HG02798 (cell line): ENCODE results near the gene UTRN.

Experiments used
- ATAC-seq: cut with Tn5 transposase; IDR thresholded peaks from one replicate; pipeline ENCODE4 v1.9.1; 2021; ENCODE audit warnings: mild to moderate bottlenecking; ENCODE audit not compliant: unreplicated experiment, poor library complexity

UTRN gene

DNA sequence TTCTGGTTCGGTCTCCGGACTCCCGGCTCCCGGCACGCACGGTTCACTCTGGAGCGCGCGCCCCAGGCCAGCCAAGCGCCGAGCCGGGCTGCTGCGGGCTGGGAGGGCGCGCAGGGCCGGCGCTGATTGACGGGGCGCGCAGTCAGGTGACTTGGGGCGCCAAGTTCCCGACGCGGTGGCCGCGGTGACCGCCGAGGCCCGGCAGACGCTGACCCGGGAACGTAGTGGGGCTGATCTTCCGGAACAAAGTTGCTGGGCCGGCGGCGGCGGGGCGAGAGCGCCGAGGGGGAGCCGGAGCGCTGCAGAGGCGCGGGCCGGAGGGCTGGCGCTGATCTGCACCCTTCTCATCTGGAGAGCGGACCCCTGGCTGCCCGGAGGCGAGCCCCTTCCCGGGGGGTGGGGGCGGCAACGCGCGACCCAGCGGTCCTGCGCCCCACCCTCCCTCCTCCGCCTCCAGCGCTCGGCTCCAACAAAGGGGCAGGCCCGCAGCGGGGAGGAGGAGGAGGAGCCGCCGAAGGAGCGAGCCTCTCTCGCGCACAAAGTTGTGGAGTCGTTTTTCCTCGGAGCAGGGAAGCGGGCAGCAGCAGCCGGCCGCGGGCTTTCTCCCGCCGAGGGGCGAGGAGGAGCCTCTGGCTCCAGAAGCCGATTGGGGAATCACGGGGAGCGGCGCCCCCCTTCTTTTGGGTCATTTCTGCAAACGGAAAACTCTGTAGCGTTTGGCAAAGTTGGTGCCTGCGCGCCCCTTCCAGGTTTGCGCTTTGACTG is at the start of gene UTRN:
Gene UTRN, plus strand, starts transcription at position 553 of the 765 bp plus-strand sequence. CDS start 6,494 bp downstream, outside the sequence.
- ATAC-seq: peak; percentile 58

DNA sequence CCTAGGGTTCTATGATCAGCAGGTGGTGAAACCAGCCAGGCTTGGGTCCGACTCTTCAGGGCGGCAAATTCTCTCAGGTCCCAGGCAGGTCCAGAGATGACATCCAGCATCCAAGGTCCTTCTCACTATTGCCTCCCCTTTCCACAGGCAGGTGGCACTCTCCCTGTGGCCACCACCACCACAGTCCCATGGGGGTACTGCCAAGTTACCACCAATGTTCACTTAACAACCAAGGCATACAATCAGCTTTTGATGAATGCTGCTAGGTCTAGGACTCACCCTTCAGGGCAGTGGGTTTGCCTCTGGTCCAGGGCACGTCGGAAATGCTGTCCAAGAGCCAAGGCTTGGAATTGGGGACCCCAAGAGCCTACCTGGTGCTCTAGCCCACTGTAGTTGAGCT is 40.4 kb upstream of the UTRN start:
- ATAC-seq: no peak

DNA sequence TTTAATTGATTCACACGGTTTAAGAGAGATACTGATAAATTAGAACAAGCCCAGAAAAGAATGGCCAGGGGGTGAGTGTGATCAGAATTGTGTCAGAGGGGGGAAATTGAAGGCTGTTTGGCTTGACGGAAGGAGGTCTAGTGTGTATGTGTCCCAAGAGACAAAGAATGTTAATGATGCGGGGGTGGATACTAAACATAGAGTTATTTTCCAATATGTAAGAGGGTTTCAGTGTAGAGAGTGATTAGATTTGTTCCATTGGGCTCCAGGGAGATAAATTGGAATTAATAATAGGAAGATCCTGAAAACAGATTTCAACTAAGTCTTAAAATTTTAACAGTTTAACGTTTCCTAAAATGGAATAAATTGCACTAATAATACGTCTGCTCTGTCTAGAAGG is 38.1 kb upstream of the UTRN start:
- ATAC-seq: no peak

DNA sequence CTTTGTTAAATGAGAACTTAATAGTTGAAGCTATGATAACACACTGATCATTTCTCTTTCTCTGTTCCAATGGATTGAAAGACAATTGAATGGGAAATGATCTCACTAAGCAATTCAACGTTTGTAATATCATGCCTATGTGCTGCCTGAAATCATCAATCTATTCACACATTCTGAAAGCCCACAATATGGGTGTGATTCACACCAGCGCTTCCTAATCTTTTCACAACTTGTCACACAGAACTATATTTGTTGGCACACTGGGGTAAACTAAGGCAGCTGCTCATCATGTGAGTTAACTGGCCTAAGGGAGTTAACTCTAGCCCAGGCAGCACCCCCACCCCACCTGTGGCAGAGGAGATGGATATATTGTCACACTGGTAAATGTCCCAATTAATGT is 37.1 kb upstream of the UTRN start:
- no peak for ATAC-seq

DNA sequence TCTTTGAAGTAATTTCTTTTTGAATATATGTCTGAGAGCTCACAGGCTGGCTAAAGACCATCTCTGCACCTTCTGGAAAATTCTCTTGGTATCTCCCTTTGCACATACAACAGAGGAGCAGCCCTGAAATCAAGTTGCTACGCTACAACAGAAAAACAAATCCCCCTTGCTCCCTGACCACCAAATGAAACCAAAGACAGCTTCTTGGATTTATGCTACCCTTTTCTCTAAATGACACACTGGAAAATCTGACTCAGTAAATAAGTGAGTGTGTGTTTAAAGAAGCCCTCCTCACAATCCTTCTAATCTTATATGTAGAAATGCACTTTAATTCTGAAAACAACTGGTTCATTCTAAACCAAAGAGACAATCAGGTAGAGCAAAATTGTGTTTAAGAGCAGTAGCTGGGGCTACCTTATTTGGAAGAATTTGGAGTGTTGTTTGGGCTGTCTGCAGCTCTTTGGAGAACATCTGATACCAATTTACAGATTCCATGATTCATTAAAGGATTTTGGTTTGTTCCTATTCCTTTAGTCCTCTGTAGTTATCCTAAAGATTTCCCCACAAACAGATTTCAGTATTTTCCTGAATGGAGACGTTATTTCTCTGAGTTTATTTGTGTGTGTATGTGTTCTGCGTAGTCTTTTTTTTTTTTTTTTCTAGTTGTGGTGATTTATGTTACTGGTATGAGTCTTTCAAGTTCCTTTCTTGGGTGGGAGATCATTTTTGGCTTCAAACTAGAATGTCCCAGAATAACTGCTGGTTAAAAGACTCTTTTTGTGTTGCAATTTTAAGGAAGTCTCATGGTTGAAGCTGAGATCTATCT is 36.4 kb upstream of the UTRN start:
- no peak for ATAC-seq

DNA sequence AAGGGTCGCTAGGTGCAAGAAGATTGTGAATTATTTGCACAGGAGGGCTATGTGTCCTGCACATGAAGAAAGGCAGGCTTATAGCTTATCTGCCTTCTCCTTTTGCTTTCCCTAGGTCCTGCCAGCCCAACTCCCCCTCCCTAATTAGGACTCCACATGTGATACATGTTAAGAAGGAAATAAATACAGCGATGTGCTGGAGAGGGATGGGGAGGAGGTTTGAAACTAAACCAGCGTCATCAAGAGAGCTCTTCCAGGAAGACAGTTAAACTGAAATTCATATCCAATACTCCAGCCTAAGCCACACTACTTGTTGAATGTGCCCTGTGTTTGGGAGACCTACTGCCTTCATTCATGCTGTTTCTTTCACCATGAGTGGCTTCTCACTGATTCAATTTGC is 34.9 kb upstream of the UTRN start:
- no peak for ATAC-seq

DNA sequence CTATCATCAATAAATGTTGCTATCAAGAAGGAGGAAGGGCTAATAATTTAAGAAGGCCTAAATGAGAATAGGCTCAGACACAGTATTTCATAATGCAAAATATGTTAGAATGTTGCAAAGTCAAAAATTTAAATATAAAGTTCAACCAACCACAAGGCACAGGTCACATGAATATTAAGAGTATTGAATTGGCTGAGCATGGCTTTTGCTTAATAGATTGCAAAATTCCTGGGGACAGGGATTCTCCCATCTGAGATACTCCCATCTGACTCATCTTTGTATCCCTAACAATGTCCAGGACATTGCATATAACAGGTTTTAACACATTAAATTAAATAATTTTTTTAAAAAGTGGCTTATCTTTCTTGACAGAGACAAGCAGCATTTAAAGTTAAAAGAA is 32.9 kb upstream of the UTRN start:
- no peak for ATAC-seq

DNA sequence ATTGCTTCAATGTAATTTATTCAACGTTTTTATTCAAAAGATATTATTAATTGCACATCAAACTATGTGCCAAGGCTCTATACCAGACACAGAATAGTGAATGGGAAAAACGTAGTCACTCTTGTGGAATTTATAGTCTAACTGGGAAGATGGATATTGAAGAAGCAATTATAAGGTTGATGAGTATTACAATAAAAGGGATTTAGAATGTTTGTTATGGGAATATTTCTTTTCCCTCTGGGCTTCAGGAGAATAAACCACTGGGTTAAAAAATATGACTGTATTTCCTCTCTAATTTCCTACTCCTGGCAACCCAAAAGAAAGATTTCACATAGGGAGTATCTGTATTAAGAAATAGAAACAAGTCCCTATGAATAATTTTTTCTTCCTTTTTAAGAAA is 25.1 kb upstream of the UTRN start:
- no peak for ATAC-seq

DNA sequence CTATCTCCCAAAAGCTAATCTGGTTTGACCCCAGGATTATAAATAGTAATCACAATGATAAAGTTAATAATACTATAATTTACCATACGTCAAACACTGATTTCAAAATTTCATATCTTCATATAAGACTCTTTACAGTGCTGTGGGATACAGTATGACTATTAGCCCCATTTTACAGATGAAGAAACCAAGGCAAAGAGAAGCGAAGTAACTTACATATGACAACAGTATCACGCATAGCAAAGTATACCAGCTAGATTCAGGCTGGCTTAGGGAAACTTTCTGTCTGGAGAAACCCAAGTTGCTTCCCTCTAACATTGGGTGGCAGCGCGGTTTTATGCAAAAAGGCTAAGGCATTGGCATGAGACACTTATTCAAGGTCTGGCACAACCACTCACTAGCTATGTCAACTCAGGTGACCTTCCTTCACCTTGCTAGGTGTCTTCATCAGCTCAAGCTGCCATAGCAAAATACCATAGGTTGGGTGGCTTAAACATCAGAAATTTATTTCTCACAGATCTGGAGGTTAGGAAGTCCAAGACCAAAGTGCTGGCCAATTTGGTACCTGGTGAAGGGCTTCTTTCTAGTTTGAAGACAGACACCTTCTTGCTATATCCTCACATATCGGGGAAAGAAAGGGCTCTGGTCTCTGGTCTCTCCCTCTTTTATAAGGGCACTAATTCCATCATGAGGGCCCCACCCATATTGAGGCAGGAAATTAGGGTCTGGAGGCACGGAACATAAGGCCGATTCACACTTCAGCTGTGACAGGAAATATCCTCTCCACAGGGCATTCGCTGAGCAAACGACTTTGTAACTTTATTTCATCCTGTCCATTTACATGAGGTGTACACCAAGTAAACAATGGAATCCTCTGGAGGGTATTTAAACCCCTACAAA is 22.4 kb upstream of the UTRN start:
- no peak for ATAC-seq

DNA sequence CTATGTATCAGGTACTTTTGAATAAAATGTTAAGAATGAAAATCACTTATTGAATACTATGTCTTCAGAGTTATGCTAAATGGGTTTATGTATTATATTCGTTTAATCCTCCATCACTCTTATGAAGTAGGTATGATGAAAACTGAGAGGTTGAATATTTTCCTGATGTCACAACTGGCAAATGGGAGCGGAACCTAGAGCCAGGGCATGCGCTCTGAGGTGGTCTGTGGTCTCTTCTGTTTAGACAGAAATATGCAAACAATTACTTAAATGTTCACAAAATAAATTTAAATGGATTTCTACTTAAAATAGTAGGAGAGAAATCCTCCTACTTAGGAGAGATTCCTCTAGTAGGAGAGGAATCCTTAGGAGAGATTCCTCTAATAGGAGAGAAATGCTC is 21.3 kb upstream of the UTRN start:
- ATAC-seq: no peak

DNA sequence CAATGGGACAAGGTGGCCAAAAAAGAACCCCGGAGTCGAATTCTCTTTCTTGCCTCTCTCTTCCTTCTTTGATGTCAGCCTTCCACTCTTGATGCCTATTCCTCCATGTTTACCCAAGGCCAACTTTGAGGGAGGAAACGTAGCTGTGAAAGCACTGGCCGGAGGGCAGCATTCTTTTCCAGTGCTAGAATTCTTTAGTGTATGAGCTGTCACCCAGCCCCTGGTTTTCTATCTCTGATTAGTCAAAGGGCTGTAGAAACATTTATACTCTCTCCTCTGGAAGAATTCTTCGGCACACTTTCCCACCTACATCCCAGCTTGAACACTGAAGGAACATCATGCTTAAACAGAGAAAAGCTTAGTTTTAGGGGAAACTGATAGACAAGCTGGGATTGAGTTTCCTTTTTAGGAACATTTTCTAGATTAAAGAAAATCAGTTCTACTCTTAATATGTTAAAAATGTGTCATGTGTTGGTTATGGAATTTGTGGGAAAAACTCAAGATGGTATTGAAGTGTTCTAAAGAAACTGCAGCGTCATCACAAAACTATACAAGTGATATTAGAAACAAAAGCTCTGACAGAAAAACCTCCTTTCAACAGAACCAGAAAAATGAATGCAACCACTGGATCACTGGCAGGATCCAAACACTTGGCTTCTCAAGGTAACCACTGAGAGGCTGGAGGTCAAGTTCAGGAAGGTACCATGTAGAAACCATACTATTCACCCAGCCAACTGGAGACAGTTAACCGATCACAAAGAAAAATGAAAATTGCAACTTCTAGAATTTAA is 20.7 kb upstream of the UTRN start:
- ATAC-seq: no peak

DNA sequence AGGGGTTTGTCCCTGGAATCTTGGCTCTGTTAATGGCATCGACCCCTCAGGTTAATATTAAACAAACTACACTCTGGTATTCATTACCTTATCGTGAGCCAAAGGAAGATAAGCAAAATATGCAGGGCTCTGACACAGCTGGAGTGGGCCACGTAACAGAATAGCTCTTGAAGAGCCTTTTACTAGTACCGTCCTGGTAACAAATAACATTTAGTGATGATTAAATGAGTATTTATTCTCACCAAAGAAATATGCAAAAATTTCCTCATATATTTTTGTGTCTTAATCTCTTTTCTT is 20.1 kb upstream of the UTRN start:
- ATAC-seq: no peak

DNA sequence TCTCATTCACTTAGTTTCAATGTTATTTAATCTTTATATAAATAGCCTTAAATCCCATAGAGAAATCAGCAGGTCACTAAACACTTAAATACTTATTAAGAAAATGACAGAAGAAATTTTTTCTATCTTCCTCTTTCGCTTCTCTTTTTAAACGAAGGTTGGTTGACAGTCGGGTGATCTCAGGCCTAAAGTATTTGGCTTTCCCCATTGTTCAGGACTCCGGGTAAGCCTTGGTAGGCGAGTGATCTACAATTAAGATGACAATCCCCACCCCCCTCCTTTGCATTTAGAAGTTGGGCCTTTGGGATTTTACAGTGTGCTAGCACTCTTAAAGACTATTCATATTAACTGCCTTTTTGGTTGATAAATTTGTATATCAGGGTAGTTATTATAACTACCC is 19.7 kb upstream of the UTRN start:
- peak; percentile 63 for ATAC-seq

DNA sequence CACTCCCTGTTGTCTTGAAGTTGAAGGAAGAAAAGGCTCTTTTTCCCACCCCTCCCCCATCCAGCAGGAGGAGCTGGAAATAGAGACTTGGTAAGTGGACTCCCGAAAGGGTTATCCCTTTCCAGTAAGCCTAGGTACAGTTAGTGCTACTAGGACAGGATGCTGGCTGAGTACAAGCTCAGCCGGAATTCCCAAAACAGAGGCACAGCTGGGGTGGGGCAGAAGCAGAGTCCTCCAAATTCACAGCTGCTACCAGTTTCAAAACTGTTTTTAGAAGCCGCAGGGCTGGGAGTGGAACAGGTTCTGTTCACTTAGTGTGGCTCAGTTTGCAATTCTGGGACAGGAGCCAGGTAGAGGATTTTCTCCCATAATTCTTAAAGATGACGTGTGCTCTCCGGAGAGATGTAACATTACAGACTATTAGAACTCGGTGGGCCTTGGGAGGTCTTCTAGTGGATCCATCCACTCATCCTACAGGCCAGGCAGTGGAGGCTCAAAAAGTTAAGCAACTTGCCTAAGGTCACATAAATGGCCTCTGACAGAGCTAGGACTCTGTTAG is 19.0 kb upstream of the UTRN start:
- ATAC-seq: no peak

DNA sequence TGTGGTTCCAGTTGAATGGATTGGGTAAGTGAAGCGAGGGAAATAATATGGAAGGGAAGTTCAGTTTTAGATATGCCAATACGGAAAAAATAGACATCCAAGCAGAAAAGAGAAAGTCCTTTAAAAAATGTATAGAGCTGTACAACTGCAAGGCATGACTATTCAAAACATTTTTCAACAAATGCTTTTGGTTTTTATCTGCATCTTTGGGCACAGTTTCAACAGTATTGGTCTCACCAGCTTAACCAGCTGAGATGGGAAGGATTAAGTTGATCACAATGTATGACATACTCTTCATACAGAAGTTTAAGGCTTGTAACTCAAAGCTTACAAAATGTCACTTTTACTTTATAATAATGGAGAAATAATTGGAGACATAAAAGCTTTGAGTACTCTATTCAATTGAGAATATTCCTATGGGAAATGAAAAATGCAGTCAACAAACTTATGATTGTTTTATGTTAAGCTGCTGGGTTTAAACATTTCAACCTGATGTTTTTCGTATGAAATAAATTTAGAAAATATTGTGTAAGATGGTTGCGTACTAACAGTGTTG is 16.3 kb upstream of the UTRN start:
- no peak for ATAC-seq

DNA sequence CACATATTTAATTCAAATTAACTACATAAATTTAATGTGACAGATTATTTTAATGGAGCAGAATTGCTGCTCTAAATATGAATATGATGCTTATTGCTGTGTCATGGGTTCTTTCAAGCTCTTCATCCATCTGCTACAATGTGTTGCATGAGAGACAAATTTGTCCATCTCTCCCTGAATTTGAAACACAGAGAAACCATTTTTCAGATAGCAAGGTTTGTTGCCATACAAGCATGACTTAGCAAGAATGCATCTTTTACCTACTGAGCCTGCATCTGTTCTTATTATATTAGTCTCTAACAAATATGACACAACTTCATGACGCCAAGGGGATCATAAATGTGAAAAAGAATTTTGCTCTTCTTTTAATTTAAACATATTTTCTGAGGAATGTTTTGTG is 8.0 kb upstream of the UTRN start:
- ATAC-seq: no peak

DNA sequence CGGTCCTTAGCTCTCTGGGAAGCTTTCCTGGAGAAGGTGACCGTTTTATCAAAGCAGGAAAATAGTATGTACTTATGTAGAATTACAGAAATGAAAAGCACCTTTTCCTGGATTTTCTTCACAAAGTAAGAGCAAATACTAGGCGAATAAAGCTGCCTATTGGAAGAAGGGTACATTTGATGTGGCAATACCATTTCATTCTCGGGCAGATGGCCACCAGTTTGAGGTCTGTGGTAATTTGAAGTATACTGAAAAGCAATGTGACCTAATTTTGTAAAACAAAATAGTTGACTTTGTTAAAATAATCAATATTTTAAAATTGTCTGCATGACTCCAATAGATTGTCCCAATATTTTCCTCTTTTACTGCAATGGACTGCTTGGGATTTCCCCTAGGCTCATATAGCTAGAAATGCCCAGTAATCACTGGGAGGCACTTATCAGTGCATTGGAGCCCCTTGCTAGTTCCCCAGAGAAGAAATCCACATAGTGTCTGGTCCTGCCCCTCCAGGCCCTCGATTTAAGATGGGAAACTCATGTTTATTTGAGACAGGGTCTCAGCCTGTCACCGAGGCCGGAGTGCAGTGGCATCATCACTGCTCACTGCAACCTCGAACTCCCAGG is 7.4 kb upstream of the UTRN start:
- no peak for ATAC-seq

DNA sequence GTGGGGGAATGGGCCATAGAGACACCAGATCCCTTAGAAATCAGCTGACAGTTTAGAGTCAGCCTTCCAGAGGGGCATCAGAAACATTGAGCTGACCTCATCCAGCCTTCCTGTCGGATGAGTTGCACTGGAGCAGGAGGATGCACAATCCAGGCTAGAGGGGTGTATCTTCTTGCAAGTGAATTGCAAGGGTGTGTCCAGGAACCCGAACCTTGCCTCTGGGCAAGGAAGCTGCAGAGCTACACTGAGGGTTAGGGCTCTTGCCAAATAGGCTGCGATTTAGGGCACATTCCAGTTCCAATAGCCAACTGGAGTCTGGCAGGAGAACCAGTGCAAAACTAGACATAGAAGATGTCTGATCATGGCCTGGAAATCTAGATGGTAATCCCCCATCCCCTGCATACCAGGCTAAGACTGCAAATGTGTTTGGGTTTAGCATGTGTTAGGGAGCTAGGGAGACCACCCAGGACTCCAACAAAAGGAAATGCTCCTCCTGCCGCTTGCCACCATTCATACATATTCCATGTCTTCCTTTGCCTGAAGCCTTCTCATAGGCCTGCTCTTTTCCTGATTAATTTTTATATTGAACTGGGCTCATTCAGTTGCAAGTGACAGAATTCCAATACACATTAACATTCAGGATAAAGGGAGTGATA is 6.3 kb upstream of the UTRN start:
- ATAC-seq: no peak
